Activated CD4-positive, alpha-beta T cell treated with anti-CD3 and anti-CD28 coated beads for 36 hours (primary cell): ENCODE measurements around the gene OLA1. TPM values are rescaled to one million over a fixed set of nuclear protein-coding genes. Genes with fewer than 3 reads are reported as not detected.

ENCODE experiments used
- ATAC-seq: fragments of 200-7000 bp; cut with Tn5 transposase; one replicate; pipeline ENCODE4 v1.10.0; 2021; ENCODE audit warnings: mild to moderate bottlenecking, moderate library complexity
- CTCF ChIA-PET: fragments of 350-600 bp; sonication (Branson Sonifier 250); formaldehyde crosslinking; loops from one replicate; lab custom pipeline; 2021; ENCODE audit warnings: antibody characterized with exemption; lab: Charles Lee
- POLR2A ChIA-PET: fragments of 350-600 bp; sonication (Branson Sonifier 250); formaldehyde crosslinking; loops from one replicate; lab custom pipeline; 2021; ENCODE audit warnings: antibody characterized with exemption, inconsistent platforms; lab: Charles Lee
- DNase-seq: peaks from one replicate; pipeline ENCODE4 v3.0.0-alpha.2; 2020
- H3K27ac Mint-ChIP-seq: one replicate; pipeline ENCODE4 v1.8.0; 2021; ENCODE audit warnings: mixed read lengths
- H3K27me3 Mint-ChIP-seq: one replicate; pipeline ENCODE4 v1.8.0; 2021; ENCODE audit warnings: mixed read lengths
- H3K36me3 Mint-ChIP-seq: one replicate; pipeline ENCODE4 v1.8.0; 2021; ENCODE audit warnings: low read depth, mixed read lengths
- H3K4me1 Mint-ChIP-seq: one replicate; pipeline ENCODE4 v1.8.0; 2021; ENCODE audit warnings: mixed read lengths
- H3K4me3 Mint-ChIP-seq: one replicate; pipeline ENCODE4 v1.8.0; 2021; ENCODE audit warnings: mild to moderate bottlenecking, moderate library complexity, mixed read lengths
- H3K9me3 Mint-ChIP-seq: one replicate; pipeline ENCODE4 v1.8.0; 2021; ENCODE audit warnings: low read depth, mixed read lengths
- intact Hi-C, 2 experiments: fragments of 100-400 bp; cut with DNase I in 1 of 2; cut with micrococcal nuclease in 1 of 2; formaldehyde crosslinking; loops; one replicate each; pipeline versions ENCODE4 v1.14.2 to v1.15.1; 2022 to 2024; cut with DNase I, micrococcal nuclease
- total RNA-seq, 2 experiments: library from RNA; stranded (reverse); gene quantifications; one replicate each; pipeline ENCODE4 v1.2.3, GENCODE V29; 2021

OLA1 gene
- total RNA-seq, 2 experiments from 2014 or later: 136 to 157 TPM

GRCh38 chr2:174085781-174086180 lies 162.6 kb downstream of the OLA1 start:
- H3K4me1 Mint-ChIP-seq: no peaks in the 10 kb centered on the region
- CTCF ChIA-PET: no interaction called here
- H3K9me3 Mint-ChIP-seq: no peaks in the 10 kb centered on the region
- no peaks in the 10 kb centered on the region for H3K27me3 Mint-ChIP-seq
- ATAC-seq: no peak
- no peak overlapping the region for H3K4me3 Mint-ChIP-seq
- H3K36me3 Mint-ChIP-seq: peaks cover 8% of the 10 kb centered on the region
- no peak for DNase-seq
- H3K27ac Mint-ChIP-seq: no peak overlapping the region
- POLR2A ChIA-PET: no interaction called here
- intact Hi-C loops: no loop called here

GRCh38 chr2:174083843-174084458 lies 164.4 kb downstream of the OLA1 start:
- ATAC-seq (no peak), DNase-seq (no peak)
- POLR2A ChIA-PET: no interaction called here
- Mint-ChIP-seq H3K36me3 (peaks cover 10% of the 10 kb centered on the region), H3K4me3 (no peak overlapping the region), H3K4me1 (no peaks in the 10 kb centered on the region), H3K27me3 (no peaks in the 10 kb centered on the region), H3K27ac (no peak overlapping the region), H3K9me3 (no peaks in the 10 kb centered on the region)
- intact Hi-C loops: no loop called here
- CTCF ChIA-PET: interaction anchor here (0.9 kb wide), 1 partner anchor 40 kb away, joined by 3 read pairs; no protein-coding TSS in a partner anchor

- H3K27me3 Mint-ChIP-seq: no peaks in the 10 kb centered on the region
- intact Hi-C loops: no loop called here
- POLR2A ChIA-PET: no interaction called here
- no peak overlapping the region for H3K4me3 Mint-ChIP-seq
- no peaks in the 10 kb centered on the region for H3K4me1 Mint-ChIP-seq
- CTCF ChIA-PET: no interaction called here
- no peak overlapping the region for H3K27ac Mint-ChIP-seq
- ATAC-seq (no peak), DNase-seq (no peak)
- peaks cover 6% of the 10 kb centered on the region for H3K36me3 Mint-ChIP-seq
- no peaks in the 10 kb centered on the region for H3K9me3 Mint-ChIP-seq
These were observed 167.6 kb downstream of the OLA1 start for GRCh38 chr2:174080672-174081121.

GRCh38 chr2:174078275-174078674 lies 170.1 kb downstream of the OLA1 start:
- DNase-seq (no peak), ATAC-seq (no peak)
- ChIA-PET CTCF (interaction anchor here (0.9 to 1.3 kb wide), 4 partner anchors 18 to 1372 kb away, joined by 3 to 4 read pairs (median 3); no protein-coding TSS in a partner anchor), POLR2A (interaction anchor here (0.6 kb wide), 1 partner anchor 317 kb away, joined by 3 read pairs; no protein-coding TSS in a partner anchor)
- no peaks in the 10 kb centered on the region for H3K4me1 Mint-ChIP-seq
- H3K27ac Mint-ChIP-seq: no peak overlapping the region
- no peaks in the 10 kb centered on the region for H3K27me3 Mint-ChIP-seq
- no peaks in the 10 kb centered on the region for H3K9me3 Mint-ChIP-seq
- intact Hi-C loops: no loop called here
- H3K4me3 Mint-ChIP-seq: no peak overlapping the region
- H3K36me3 Mint-ChIP-seq: peaks cover 14% of the 10 kb centered on the region

GRCh38 chr2:174076975-174077374 lies 171.4 kb downstream of the OLA1 start:
- no peak overlapping the region for H3K27ac Mint-ChIP-seq
- intact Hi-C loops: no loop called here
- CTCF ChIA-PET: no interaction called here

GRCh38 chr2:174076040-174076439 lies 172.3 kb downstream of the OLA1 start:
- no peaks in the 10 kb centered on the region for H3K4me1 Mint-ChIP-seq
- H3K4me3 Mint-ChIP-seq: no peak overlapping the region
- DNase-seq (no peak), ATAC-seq (no peak)
- intact Hi-C loops: no loop called here
- H3K27me3 Mint-ChIP-seq: no peaks in the 10 kb centered on the region
- ChIA-PET POLR2A (no interaction called here), CTCF (interaction anchor here (0.5 to 0.6 kb wide), 2 partner anchors 10 to 492 kb away, joined by 3 to 4 read pairs; no protein-coding TSS in a partner anchor)
- no peak overlapping the region for H3K27ac Mint-ChIP-seq
- no peaks in the 10 kb centered on the region for H3K9me3 Mint-ChIP-seq
- H3K36me3 Mint-ChIP-seq: peaks cover 14% of the 10 kb centered on the region

More at GRCh38 chr2:174076975-174077374, 171.4 kb downstream of the OLA1 start:
- H3K36me3 Mint-ChIP-seq: peaks cover 14% of the 10 kb centered on the region
- no peaks in the 10 kb centered on the region for H3K27me3 Mint-ChIP-seq
- no peak overlapping the region for H3K4me3 Mint-ChIP-seq
- ATAC-seq (no peak), DNase-seq (no peak)
- no peaks in the 10 kb centered on the region for H3K4me1 Mint-ChIP-seq
- POLR2A ChIA-PET: no interaction called here
- no peaks in the 10 kb centered on the region for H3K9me3 Mint-ChIP-seq

- DNase-seq (no peak), ATAC-seq (no peak)
- Mint-ChIP-seq H3K4me3 (no peak overlapping the region), H3K9me3 (no peaks in the 10 kb centered on the region), H3K4me1 (no peaks in the 10 kb centered on the region), H3K27me3 (no peaks in the 10 kb centered on the region), H3K36me3 (peaks cover 8% of the 10 kb centered on the region), H3K27ac (no peak overlapping the region)
- POLR2A ChIA-PET: no interaction called here
- intact Hi-C loops: no loop called here
- CTCF ChIA-PET: interaction anchor here (0.7 kb wide), 1 partner anchor 162 kb away, joined by 3 read pairs; no protein-coding TSS in a partner anchor
These were observed 173.5 kb downstream of the OLA1 start for GRCh38 chr2:174074831-174075230.

- no peak for DNase-seq
- ChIA-PET CTCF (interaction anchor here (1.0 to 1.4 kb wide), 2 partner anchors 32 to 268 kb away, joined by 3 read pairs; no protein-coding TSS in a partner anchor), POLR2A (interaction anchor here (0.8 kb wide), 1 partner anchor 25 kb away, joined by 5 read pairs; no protein-coding TSS in a partner anchor)
- H3K4me1 Mint-ChIP-seq: no peaks in the 10 kb centered on the region
- ATAC-seq: no peak
- H3K36me3 Mint-ChIP-seq: peaks cover 8% of the 10 kb centered on the region
- intact Hi-C loops: no loop called here
- H3K9me3 Mint-ChIP-seq: no peaks in the 10 kb centered on the region
- H3K4me3 Mint-ChIP-seq: no peak overlapping the region
- no peaks in the 10 kb centered on the region for H3K27me3 Mint-ChIP-seq
- H3K27ac Mint-ChIP-seq: no peak overlapping the region
These were observed 175.5 kb downstream of the OLA1 start for GRCh38 chr2:174072857-174073256.

- H3K4me3 Mint-ChIP-seq: no peak overlapping the region
- intact Hi-C loops: no loop called here
- H3K4me1 Mint-ChIP-seq: no peaks in the 10 kb centered on the region
- peaks cover 8% of the 10 kb centered on the region for H3K36me3 Mint-ChIP-seq
- POLR2A ChIA-PET: no interaction called here
- no peak for DNase-seq
- H3K27me3 Mint-ChIP-seq: no peaks in the 10 kb centered on the region
- no peak overlapping the region for H3K27ac Mint-ChIP-seq
- ATAC-seq: no peak
- no peaks in the 10 kb centered on the region for H3K9me3 Mint-ChIP-seq
- CTCF ChIA-PET: interaction anchor here (1.0 to 1.4 kb wide), 2 partner anchors 32 to 269 kb away, joined by 3 read pairs; no protein-coding TSS in a partner anchor
These were observed 176.3 kb downstream of the OLA1 start for GRCh38 chr2:174072069-174072468.

- no peak overlapping the region for H3K27ac Mint-ChIP-seq
- intact Hi-C loops: no loop called here
- H3K9me3 Mint-ChIP-seq: no peaks in the 10 kb centered on the region
- peaks cover 8% of the 10 kb centered on the region for H3K36me3 Mint-ChIP-seq
- ATAC-seq (no peak), DNase-seq (no peak)
- POLR2A ChIA-PET: interaction anchor here (1.0 kb wide), 1 partner anchor 270 kb away, joined by 3 read pairs; no protein-coding TSS in a partner anchor
- no peak overlapping the region for H3K4me3 Mint-ChIP-seq
- H3K27me3 Mint-ChIP-seq: peaks cover 3% of the 10 kb centered on the region
- CTCF ChIA-PET: no interaction called here
- H3K4me1 Mint-ChIP-seq: no peaks in the 10 kb centered on the region
These were observed 177.0 kb downstream of the OLA1 start for GRCh38 chr2:174071321-174071720.

- CTCF ChIA-PET: no interaction called here
These were observed 178.1 kb downstream of the OLA1 start for GRCh38 chr2:174070281-174070680.

GRCh38 chr2:174067815-174068214 lies 180.5 kb downstream of the OLA1 start:
- no peak overlapping the region for H3K27ac Mint-ChIP-seq
- intact Hi-C loops: no loop called here
- CTCF ChIA-PET: no interaction called here

More at GRCh38 chr2:174070281-174070680, 178.1 kb downstream of the OLA1 start:
- Mint-ChIP-seq H3K4me3 (no peak overlapping the region), H3K4me1 (no peaks in the 10 kb centered on the region), H3K36me3 (peaks cover 8% of the 10 kb centered on the region), H3K27ac (no peak overlapping the region), H3K27me3 (peaks cover 3% of the 10 kb centered on the region), H3K9me3 (no peaks in the 10 kb centered on the region)
- no peak for DNase-seq
- no peak for ATAC-seq
- intact Hi-C loops: no loop called here
- POLR2A ChIA-PET: interaction anchor here (1.0 kb wide), 1 partner anchor 271 kb away, joined by 3 read pairs; no protein-coding TSS in a partner anchor

More at GRCh38 chr2:174067815-174068214, 180.5 kb downstream of the OLA1 start:
- Mint-ChIP-seq H3K36me3 (no peaks in the 10 kb centered on the region), H3K4me3 (no peak overlapping the region), H3K9me3 (no peaks in the 10 kb centered on the region), H3K4me1 (no peaks in the 10 kb centered on the region), H3K27me3 (peaks cover 3% of the 10 kb centered on the region)
- no peak for ATAC-seq
- POLR2A ChIA-PET: no interaction called here
- no peak for DNase-seq
